A549 (cell line): ENCODE results near the gene UBC. TPM values are rescaled to one million over a fixed set of nuclear protein-coding genes. Genes with fewer than 3 reads are reported as not detected.
"Not testable (repeated sequence)": the region's sequence is repeated elsewhere in the genome, so short reads cannot be mapped to it uniquely, and the experiment has no call there.

Source experiments
- ATAC-seq, 2 experiments: fragments of 200-7000 bp in 1 of 2; fragments of >200 bp in 1 of 2; cut with Nextera tagmentation in 1 of 2; cut with Tn5 transposase in 1 of 2; 3 replicates each; pipeline versions ENCODE4 v1.8.0 to v1.9.1; 2018 to 2020; ENCODE audit warnings: mild to moderate bottlenecking in 1 of 2, moderate library complexity in 1 of 2
- CTCF ChIA-PET: fragments of 300-600 bp; sonication (Branson Sonifier 250); formaldehyde crosslinking; extraction: SDS; loops from one replicate; lab custom pipeline; 2021; ENCODE audit warnings: antibody characterized with exemption, inconsistent platforms; lab: Yijun Ruan, JAX
- POLR2A ChIA-PET: fragments of 350-600 bp; formaldehyde crosslinking; extraction: SDS; loops from one replicate; lab custom pipeline; 2021; ENCODE audit warnings: antibody characterized with exemption, inconsistent platforms; lab: Yijun Ruan, JAX
- DNase-seq, 2 experiments: peaks; one replicate each; pipeline versions ENCODE4 v3.0.0 to v3.0.0-alpha.2; 2011 to 2016; ENCODE audit warnings: low read depth in 1 of 2, low spot score in 1 of 2
- FAIRE-seq: peaks from 2 replicates; lab custom pipeline; 2011; peaks lifted over from hg19 to GRCh38; lab: Jason Lieb, UNC
- H3K27ac ChIP-seq, 2 experiments: fragments of >200 bp; sonication (Bioruptor Twin); formaldehyde crosslinking; 3 replicates each; pipeline ENCODE4 v1.5.1; 2016 to 2017
- H3K4me1 ChIP-seq: fragments of >200 bp; sonication (Bioruptor Twin); formaldehyde crosslinking; 3 replicates; pipeline ENCODE4 v1.6.1; 2016
- H3K4me2 ChIP-seq: fragments of >200 bp; sonication (Bioruptor Twin); formaldehyde crosslinking; 3 replicates; pipeline ENCODE4 v1.6.1; 2016
- H3K4me3 ChIP-seq: fragments of >200 bp; sonication (Bioruptor Twin); formaldehyde crosslinking; 3 replicates; pipeline ENCODE4 v1.5.1; 2016
- H3K9me3 ChIP-seq: fragments of >200 bp; sonication (Bioruptor Twin); formaldehyde crosslinking; 3 replicates; pipeline ENCODE4 v1.6.1; 2016
- CBX8 ChIP-seq: fragments of 200-600 bp; sonication (generic); IDR thresholded peaks from 2 replicates; pipeline ENCODE4 v1.6.1; 2016
- FOSL2 ChIP-seq, 2 experiments: fragments of 450-650 bp in 1 of 2; fragments of >200 bp in 1 of 2; sonication (Bioruptor Twin) in 1 of 2; formaldehyde crosslinking; IDR thresholded peaks; 2 replicates each; pipeline versions ENCODE4 v1.5.0 to v1.6.1; 2016 to 2020; ENCODE audit warnings: mild to moderate bottlenecking in 1 of 2, moderate library complexity in 1 of 2
- FOXS1 ChIP-seq: fragments of 250-450 bp; sonication (Bioruptor Pico); IDR thresholded peaks from 2 replicates; pipeline ENCODE4 v1.5.0; 2020; ENCODE audit warnings: mild to moderate bottlenecking, moderate library complexity
- HOXB13 ChIP-seq: fragments of 250-450 bp; sonication (Bioruptor Pico); IDR thresholded peaks from 2 replicates; pipeline ENCODE4 v1.5.0; 2020; ENCODE audit warnings: low read depth, mild to moderate bottlenecking, moderate library complexity
- JUN ChIP-seq, 2 experiments: fragments of >200 bp; sonication (Bioruptor Twin); formaldehyde crosslinking; IDR thresholded peaks; 2 replicates in 1 of 2; 3 replicates in 1 of 2; pipeline ENCODE4 v1.6.1; 2016 to 2017
- MAFK ChIP-seq: fragments of 450-650 bp; IDR thresholded peaks from 2 replicates; pipeline ENCODE4 v1.6.1; 2014; ENCODE audit not compliant: partially characterized antibody
- MAZ ChIP-seq: fragments of 150-350 bp; IDR thresholded peaks from 2 replicates; pipeline ENCODE4 v1.6.1; 2014; ENCODE audit warnings: antibody characterized with exemption, low read depth, low read length, borderline replicate concordance
- MYC ChIP-seq: IDR thresholded peaks from 2 replicates; pipeline ENCODE4 v1.6.1; 2012; ENCODE audit warnings: mild to moderate bottlenecking, inconsistent platforms, low read length, improper control_type of control experiment, borderline replicate concordance
- SREBF2 ChIP-seq: fragments of 450-650 bp; IDR thresholded peaks from 2 replicates; pipeline ENCODE4 v1.6.1; 2014; ENCODE audit warnings: mild to moderate bottlenecking, moderate library complexity
- TFCP2L1 ChIP-seq: fragments of 250-450 bp; sonication (Bioruptor Pico); IDR thresholded peaks from 2 replicates; pipeline ENCODE4 v1.5.0; 2021; ENCODE audit warnings: mild to moderate bottlenecking
- TP53 ChIP-seq: fragments of 250-450 bp; sonication (Bioruptor Pico); IDR thresholded peaks from 2 replicates; pipeline ENCODE4 v1.5.0; 2021; ENCODE audit warnings: mild to moderate bottlenecking, moderate library complexity
- ZSCAN20 ChIP-seq: fragments of 250-450 bp; sonication (Bioruptor Pico); IDR thresholded peaks from 2 replicates; pipeline ENCODE4 v1.8.0; 2022; ENCODE audit warnings: mild to moderate bottlenecking, moderate library complexity
- WGBS: methylation state at CpG from one replicate; pipeline ENCODE4 v1.1.6; 2017; ENCODE audit errors: missing lambda C conversion rate; 5-methylcytosine and 5-hydroxymethylcytosine counted together
- polyA plus RNA-seq, 4 experiments: library from polyadenylated mRNA; depleted of rRNA in 3 of 4; stranded (reverse); fragments of >200 nt; fragmentation: RNase III in 1 of 4; extraction: RNeasy Plus Mini Kit Qiagen cat#74134 plus additional on column Dnase treatment in 1 of 4; gene quantifications; 2 replicates in 3 of 4; 3 replicates in 1 of 4; pipeline ENCODE4 v1.2.3, GENCODE V29; 2011 to 2017
- TF ChIP-seq, protein P1 (sequence below): fragments of 250-450 bp; sonication (Bioruptor Pico); IDR thresholded peaks from 2 replicates; pipeline ENCODE4 v1.5.0; 2021; ENCODE audit warnings: mild to moderate bottlenecking, moderate library complexity, borderline replicate concordance
- TF ChIP-seq, protein P2 (sequence below): fragments of 200-600 bp; sonication (generic); IDR thresholded peaks from 2 replicates; pipeline ENCODE4 v1.6.1; 2016; ENCODE audit warnings: antibody characterized with exemption, mild to moderate bottlenecking, moderate library complexity
- TF ChIP-seq, protein P3 (sequence below): IDR thresholded peaks from 2 replicates; pipeline ENCODE4 v1.6.1; 2012
- TF ChIP-seq, protein P4 (sequence below): fragments of >200 bp; sonication (Bioruptor Twin); formaldehyde crosslinking; IDR thresholded peaks from 2 replicates; pipeline ENCODE4 v1.6.1; 2016

Gene UBC
- polyA plus RNA-seq, 2 of the 4 experiments (the other 2 are of a cell fraction), result 993 to 2,000 TPM

DNA sequence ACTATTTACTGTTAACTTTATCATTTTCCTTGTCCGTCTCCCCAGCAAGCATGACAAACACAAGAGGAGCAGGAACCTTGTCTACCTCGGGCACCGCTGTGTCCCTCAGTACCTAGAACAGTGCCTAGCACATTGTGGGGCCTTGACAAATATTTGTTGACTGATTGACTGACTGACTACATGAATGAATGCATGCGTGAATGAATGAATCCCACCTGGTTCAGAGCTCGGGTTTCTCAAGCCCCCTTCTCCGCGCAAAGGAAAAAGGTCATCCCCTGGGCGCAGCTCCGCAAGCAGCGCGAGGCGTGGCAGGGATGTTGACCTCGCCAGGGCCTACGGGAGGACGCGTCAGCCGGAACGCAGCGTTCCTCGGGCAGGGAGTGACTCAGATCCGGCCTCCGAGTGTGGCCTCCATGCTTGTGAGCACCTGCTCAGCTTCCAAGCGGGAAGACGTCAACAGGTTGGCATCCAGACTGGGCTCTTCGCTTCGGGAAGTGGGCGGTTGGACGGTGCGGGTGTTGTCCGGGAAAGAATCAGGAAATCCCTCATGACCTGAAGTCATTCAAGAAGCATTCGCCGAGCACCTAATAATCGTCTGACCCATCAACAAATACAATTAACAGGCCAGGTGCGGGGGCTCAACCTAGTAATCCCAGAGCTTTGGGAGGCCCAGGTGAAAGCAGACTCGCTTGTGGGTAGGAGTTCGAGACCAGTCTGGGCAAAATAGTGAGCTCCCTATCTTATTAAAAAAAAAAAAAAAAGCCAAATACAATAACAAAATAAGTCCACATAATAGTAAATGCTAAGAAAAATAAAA is 13.9 kb upstream of the UBC start (continued):
- TF ChIP-seq MYC (peak; percentile 70), ZSCAN20 (CRISPR knock-in tag) (0 out of 2 replicates have a peak, but pooled peaks have one; percentile 43)

DNA sequence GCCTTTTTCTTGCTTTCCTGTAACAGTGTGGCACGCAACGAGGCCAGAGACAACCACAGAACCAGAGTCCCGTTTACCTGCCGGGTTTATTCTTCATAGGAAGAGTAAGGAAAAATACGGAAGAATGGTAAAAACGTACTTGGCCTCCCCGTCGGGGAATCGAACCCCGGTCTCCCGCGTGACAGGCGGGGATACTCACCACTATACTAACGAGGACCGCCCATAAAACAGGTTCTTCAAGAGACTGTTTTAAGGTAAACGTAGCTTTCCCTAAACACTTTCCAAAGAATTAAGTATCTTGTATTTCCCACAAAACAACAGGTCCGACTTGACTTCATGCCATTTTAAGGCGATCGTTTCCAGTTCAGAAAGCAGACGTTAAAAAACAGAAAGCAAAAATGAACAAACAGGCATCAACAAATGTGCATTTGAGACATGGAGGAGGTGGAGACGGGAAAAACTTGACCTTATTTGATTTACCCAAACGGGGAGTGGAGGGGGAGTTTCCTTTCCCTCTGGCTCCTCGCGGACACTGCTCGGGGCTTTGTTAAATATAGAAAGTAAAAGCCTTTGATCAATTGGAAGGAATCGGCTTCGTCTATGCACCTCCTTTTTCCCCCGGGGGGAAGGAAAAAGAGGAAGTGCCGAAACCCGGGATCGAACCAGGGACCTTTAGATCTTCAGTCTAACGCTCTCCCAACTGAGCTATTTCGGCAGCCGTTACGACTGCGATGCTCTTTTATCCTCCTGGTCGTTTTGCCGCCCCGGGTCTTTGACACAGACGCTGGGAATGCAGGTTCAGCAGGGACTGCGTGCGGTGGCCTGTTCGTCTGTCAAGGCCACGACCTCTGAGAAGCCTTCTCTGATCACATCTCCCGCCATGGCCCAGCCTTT is 13.0 kb upstream of the UBC start:
- CTCF ChIA-PET, result interaction anchor here (1.1 to 14.3 kb wide), 5 partner anchors 9 to 24 kb away, joined by 5 to 207 read pairs (median 19); no protein-coding TSS in a partner anchor
- FAIRE-seq (no peak), ATAC-seq (peak; percentile 76 to 77), DNase-seq (peak; percentile 81 to 95)
- Histone ChIP-seq H3K4me2 (peak overlapping the region; percentile 75), H3K9me3 (no peaks in the 10 kb centered on the region), H3K27ac (peak overlapping the region; percentile 97 to 98), H3K4me1 (peaks cover 34% of the 10 kb centered on the region), H3K4me3 (peak overlapping the region; percentile 59)
- 0 out of 2 replicates have a peak, but pooled peaks have one; percentile 17 for TF ChIP-seq MAZ
- TF ChIP-seq, protein P1, sequence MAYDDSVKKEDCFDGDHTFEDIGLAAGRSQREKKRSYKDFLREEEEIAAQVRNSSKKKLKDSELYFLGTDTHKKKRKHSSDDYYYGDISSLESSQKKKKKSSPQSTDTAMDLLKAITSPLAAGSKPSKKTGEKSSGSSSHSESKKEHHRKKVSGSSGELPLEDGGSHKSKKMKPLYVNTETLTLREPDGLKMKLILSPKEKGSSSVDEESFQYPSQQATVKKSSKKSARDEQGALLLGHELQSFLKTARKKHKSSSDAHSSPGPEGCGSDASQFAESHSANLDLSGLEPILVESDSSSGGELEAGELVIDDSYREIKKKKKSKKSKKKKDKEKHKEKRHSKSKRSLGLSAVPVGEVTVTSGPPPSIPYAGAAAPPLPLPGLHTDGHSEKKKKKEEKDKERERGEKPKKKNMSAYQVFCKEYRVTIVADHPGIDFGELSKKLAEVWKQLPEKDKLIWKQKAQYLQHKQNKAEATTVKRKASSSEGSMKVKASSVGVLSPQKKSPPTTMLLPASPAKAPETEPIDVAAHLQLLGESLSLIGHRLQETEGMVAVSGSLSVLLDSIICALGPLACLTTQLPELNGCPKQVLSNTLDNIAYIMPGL (CRISPR knock-in tag), result peak; percentile 57; the same call in 1 of the 2 replicates
- 0 out of 5 replicates have a peak, but pooled peaks of 1 of the 2 experiments have one; percentile 28 for TF ChIP-seq JUN (IDR thresholded peaks at IDR 0.05)
- TF ChIP-seq SREBF2, result peak; percentile 93
- TF ChIP-seq MYC, result no peak; the same call in 1 of the 2 replicates
- peak; percentile 71; the same call in 1 of the 2 replicates for TF ChIP-seq TFCP2L1 (CRISPR knock-in tag)
- TF ChIP-seq, protein P2, sequence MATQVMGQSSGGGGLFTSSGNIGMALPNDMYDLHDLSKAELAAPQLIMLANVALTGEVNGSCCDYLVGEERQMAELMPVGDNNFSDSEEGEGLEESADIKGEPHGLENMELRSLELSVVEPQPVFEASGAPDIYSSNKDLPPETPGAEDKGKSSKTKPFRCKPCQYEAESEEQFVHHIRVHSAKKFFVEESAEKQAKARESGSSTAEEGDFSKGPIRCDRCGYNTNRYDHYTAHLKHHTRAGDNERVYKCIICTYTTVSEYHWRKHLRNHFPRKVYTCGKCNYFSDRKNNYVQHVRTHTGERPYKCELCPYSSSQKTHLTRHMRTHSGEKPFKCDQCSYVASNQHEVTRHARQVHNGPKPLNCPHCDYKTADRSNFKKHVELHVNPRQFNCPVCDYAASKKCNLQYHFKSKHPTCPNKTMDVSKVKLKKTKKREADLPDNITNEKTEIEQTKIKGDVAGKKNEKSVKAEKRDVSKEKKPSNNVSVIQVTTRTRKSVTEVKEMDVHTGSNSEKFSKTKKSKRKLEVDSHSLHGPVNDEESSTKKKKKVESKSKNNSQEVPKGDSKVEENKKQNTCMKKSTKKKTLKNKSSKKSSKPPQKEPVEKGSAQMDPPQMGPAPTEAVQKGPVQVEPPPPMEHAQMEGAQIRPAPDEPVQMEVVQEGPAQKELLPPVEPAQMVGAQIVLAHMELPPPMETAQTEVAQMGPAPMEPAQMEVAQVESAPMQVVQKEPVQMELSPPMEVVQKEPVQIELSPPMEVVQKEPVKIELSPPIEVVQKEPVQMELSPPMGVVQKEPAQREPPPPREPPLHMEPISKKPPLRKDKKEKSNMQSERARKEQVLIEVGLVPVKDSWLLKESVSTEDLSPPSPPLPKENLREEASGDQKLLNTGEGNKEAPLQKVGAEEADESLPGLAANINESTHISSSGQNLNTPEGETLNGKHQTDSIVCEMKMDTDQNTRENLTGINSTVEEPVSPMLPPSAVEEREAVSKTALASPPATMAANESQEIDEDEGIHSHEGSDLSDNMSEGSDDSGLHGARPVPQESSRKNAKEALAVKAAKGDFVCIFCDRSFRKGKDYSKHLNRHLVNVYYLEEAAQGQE, result no peak
- peak; percentile 70; the same call in 1 of the 2 replicates for TF ChIP-seq HOXB13
- peak; percentile 43 for TF ChIP-seq MAFK
- TF ChIP-seq FOSL2 (IDR thresholded peaks at IDR 0.05), result no peak
- TF ChIP-seq FOSL2 (CRISPR knock-in tag; IDR thresholded peaks at IDR 0.05), result peak; percentile 65
- 0 out of 2 replicates have a peak, but pooled peaks have one; percentile 54 for TF ChIP-seq FOXS1 (CRISPR knock-in tag)
- peak; percentile 67; the same call in 1 of the 2 replicates for TF ChIP-seq TP53 (CRISPR knock-in tag)
- no peak for TF ChIP-seq CBX8
- TF ChIP-seq, protein P3, sequence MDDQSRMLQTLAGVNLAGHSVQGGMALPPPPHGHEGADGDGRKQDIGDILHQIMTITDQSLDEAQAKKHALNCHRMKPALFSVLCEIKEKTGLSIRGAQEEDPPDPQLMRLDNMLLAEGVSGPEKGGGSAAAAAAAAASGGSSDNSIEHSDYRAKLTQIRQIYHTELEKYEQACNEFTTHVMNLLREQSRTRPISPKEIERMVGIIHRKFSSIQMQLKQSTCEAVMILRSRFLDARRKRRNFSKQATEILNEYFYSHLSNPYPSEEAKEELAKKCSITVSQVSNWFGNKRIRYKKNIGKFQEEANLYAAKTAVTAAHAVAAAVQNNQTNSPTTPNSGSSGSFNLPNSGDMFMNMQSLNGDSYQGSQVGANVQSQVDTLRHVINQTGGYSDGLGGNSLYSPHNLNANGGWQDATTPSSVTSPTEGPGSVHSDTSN, result no peak
- TF ChIP-seq, protein P4, sequence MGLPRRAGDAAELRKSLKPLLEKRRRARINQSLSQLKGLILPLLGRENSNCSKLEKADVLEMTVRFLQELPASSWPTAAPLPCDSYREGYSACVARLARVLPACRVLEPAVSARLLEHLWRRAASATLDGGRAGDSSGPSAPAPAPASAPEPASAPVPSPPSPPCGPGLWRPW, result no peak
- POLR2A ChIA-PET, result interaction anchor here (1.1 to 3.7 kb wide), 6 partner anchors 10 to 21 kb away, joined by 4 to 42 read pairs (median 10); partner anchors contain the start of gene UBC
- 2% methylated on average over 45 of the region's 45 CpGs for WGBS

DNA sequence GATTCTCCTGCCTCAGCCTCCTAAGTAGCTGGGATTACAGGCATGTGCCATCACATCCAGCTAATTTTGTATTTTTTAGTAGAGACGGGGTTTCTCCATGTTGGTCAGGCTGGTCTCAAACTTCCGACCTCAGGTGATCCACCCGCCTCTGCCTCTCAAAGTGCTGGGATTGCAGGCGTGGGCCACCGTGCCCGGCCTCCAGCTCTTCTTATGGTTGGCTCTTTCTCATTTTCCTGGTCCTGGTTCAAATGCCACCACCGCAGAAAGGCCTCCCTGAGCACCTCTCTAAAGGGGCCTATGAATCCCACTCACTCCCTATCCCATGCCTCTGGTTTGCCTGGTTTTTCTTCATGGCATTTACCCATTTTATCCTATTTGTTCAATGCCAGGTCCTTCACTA is 11.3 kb upstream of the UBC start:
- H3K27ac ChIP-seq, result peak overlapping the region; percentile 97 to 98; a peak in 5 of 6 replicates
- not testable (repeated sequence) for H3K4me3 ChIP-seq, FAIRE-seq, DNase-seq, H3K4me2 ChIP-seq, H3K9me3 ChIP-seq, ATAC-seq
- H3K4me1 ChIP-seq, result peaks cover 48% of the 10 kb centered on the region
- ChIA-PET POLR2A (interaction anchor here (3.7 kb wide), 1 partner anchor 11 kb away, joined by 42 read pairs; the partner anchor contains the start of gene UBC), CTCF (interaction anchor here (1.1 to 14.3 kb wide), 3 partner anchors 12 to 23 kb away, joined by 3 to 207 read pairs (median 32); no protein-coding TSS in a partner anchor)
- WGBS, result 97% methylated on average over 7 of the region's 7 CpGs
